HG02981 (cell line): ENCODE measurements around the gene CEBPA.

ENCODE experiments used
- ATAC-seq: cut with Tn5 transposase; IDR thresholded peaks from one replicate; pipeline ENCODE4 v1.9.1; 2021; ENCODE audit warnings: mild to moderate bottlenecking, moderate library complexity; ENCODE audit not compliant: unreplicated experiment

Gene CEBPA

DNA sequence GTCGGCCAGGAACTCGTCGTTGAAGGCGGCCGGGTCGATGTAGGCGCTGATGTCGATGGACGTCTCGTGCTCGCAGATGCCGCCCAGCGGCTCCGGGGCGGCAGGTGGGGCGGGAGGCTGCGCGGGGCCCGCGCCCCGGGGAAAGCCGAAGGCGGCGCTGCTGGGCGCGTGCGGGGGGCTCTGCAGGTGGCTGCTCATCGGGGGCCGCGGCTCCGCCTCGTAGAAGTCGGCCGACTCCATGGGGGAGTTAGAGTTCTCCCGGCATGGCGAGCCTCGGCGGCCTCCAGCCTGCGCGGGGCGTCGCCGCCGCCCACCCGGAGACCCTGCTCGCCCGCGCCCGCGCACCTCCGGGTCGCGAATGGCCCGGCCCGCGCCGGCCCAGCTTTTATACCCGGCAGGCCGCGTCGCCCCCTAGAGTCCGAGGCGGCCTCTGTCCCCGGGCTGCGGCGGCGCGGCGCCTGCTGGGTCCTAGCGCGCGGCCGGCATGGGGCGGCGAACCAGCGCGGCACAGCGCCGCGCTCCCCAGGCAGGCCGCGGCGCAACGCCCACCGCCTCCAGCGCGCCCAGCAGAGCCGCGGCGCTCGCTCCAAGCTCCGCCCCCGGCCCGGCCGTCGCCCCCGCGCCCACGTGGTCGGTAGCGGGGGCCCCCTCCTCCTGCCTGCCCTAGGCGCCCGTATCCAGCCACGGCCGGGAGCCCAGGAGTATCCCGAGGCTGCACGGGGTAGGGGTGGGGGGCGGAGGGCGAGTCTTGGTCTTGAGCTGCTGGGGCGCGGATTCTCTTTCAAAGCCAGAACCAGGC, at the start of gene CEBPA:
Gene CEBPA (minus strand): TSS at position 360 of the 799 bp plus-strand sequence. CDS start 120 bp downstream, at position 240.
- no peak for ATAC-seq

DNA sequence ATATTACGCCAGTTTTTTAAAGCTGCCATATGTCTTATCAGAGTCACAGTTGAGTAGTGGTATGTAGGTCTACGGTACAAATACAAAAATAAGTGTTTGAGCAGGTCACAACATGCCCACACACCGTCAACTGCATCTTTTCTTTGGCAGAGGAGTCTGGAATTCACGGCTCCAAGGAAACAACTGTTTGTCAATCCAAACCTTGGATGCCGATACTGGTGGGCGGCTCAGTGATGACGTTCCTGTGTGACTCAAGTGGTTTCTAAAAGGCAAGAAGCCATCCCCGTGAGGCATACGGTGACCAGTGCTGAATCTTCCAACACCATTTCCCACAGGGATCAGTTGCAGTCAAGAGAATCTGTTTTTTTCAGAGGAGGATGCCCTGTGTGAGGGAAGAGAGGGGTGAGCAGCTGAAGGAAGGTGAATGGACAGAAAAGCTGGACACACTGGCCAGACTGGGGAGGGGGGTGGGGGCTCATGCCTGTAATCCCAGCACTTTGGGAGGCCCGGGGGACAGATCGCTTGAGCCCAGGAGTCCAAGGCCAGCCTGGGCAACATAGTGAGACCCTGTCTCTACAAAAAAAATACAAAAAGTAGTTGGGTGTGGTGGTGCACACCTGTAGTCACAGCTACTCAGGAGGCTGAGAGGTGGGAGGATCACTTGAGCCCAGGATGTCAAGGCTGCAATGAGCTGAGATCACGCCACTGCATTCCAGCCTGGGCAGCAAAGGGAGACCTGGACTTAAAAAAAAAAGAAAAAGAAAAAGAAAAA, 48.4 kb upstream of the CEBPA start:
- ATAC-seq: no peak

DNA sequence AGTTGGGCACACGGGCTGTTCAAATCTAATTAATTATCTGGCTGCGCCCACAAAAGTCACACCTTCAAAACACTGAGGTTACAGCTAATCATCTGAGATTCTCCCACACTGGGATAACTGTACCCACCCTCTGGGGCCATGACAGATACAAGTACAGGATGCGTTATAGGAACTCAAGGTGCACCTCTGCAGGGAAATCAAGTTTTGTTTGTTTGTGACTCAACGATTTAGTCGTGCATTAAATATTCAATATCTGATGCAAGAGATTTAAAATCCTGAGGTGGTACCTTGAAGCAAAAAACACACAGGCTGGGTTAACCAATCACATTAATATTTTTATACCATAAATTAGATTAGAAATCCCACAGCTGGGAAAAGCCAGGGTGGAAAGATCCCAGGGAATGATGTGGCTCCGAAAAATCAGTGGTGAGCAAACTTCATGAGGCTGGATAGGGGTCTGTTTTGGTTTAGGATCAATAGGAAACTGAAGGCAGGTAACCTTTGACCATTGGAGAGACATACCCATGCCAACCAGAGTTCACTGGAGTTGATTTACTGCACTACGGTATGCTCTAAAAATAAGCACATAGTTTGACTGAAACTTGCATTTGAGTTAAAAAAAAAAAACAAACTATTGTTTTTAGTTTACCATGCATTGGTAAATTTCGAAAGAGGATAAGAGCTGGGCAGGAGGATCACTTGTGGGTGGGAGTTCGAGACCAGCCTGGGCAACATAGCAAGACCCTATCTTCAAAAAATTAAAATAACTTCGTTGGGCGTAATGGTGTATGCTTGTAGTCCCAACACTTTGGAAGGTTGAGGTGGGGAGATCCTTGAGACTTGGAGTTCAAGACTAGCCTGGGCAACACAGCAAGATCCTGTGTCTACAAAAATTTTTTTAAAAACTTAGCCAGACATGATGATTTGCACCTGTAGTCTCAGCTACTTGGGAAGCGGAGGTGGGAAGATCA, 47.3 kb upstream of the CEBPA start:
- ATAC-seq: no peak

DNA sequence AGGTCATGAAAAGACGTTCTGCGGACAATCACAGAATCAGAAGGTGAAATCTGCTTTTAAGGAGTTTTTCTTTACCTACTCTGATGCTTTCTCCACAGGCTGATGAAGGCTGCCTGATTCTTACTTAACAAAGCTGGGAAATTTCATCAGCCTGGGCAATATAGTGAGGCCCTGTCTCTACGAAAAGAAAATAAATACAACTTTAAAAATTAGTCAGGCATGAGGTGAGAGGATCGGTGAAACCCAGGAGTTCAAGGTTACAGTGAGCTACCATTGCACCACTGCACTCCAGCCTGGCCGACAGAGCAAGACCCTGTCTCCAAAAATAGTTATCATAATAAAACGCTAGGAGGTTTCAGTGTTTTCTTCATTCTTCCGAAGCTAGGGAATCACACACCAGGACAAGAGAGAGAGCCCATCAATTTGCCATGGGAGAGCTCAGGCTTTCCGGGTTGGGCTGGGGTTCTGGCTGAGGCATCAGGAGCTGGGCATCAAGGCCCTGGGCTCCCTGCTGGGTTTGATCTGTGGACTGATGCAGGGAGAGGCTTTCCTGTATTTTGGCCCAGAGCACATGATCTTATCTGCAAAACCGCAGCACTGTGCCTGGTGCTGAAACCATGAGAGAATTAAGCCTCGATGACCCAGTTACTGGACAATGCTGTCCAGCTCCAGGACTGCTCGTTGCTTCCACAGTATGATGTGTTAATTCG, 46.1 kb upstream of the CEBPA start:
- ATAC-seq: no peak

DNA sequence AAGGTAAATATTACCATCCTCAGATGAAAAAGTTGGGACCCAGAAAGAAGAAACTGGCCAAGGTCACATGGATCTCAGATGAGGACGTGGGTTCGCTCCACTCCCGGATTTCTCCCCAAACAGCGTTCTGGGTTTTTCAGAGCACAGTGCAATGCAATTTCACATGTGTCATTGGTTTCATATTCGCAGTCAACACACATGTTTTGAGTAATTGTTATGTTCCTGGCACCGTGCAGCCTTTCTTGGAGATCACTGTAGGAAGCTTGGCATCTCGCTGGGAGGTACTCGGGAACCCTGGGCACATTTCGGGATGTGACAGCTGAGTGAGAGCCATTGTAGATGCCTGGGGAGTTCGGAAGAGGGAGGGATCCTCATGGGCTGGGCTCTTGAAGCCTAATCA, 45.0 kb upstream of the CEBPA start:
- no peak for ATAC-seq

DNA sequence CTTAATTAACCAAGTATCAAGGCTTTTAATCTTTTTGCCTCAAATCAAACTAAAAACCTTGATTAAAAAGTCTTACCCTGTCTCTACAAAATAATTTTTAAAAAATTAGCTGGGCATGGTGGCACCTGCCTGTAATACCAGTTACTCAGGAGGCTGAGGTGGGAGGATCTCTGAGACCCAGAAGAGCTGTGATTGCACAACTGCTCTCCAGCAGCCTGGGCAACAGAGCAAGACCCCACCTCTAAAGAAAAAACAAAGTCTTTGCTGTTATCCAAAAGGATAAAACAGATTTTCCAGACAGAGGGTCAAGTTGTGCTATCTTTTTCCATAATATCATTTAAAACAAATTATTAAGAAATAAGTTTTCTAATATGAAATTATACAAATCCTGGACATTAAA, 44.3 kb upstream of the CEBPA start:
- no peak for ATAC-seq

DNA sequence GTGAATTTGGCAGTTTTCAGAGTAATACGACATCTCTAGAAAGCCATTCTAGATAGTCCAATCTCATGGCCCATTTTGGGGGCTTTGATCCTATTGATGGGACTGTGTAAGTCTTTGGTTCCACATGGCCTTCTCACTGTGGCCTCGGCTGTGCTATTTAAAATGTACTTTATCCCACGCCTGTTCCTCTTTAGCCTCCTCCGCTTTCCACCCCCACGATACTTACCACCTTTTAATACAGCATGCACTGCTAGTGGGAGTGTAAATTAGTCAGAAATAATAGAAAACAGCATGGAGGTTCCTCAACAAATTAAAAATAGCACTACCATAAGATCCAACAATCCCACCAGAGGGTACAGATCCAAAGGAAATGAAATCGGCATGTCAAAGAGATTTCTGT, 42.8 kb upstream of the CEBPA start:
- no peak for ATAC-seq

DNA sequence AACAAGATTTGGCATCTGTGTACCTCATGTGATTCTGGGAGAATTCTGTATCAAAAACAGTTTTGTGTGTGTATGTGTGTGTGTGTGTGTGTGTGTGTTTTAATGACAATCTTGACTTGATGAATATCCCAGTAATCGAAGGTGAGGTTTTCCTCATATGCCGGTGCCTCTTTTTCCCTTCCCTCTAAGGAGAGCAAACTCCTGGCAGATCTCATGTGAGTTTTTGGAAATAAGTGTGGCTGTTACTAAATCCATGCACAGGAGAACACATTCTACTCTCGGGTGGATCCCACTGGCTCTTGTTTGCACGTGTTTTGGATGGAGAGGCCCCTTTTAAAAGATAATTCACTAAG, 42.2 kb upstream of the CEBPA start:
- no peak for ATAC-seq

DNA sequence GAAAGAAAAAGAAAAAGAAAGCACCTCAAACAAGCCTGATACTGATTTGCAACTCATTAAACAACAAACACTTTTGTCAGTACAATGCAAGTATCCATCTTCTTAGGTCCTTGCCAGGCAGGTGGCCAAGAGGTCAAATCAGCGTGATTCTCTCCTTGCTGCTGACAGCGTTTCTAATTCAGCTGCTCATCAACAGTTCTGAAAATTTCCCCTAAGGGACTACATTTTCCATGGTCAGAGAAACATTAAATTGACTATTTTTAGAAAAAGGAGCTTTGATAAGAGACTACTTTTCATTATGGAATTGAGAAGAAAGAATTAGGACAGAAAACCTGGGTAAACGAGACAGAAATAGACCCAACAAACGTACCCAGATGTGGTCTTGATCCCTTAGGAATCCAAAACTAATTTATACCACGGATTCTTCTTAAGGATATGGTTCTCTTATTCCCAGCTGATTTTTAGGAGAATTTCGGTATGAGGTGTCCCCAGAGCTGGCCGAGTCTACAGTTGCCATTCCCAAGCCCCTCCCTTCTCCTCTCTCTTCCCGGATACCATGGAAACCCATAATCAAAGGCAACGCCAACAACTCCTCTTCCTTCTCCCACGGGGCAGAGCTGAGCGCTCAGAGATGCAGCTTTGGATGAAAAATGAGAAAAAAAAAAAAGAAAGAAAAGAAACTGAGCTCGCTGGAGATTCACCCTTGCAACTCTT, 41.7 kb upstream of the CEBPA start:
- ATAC-seq: no peak

DNA sequence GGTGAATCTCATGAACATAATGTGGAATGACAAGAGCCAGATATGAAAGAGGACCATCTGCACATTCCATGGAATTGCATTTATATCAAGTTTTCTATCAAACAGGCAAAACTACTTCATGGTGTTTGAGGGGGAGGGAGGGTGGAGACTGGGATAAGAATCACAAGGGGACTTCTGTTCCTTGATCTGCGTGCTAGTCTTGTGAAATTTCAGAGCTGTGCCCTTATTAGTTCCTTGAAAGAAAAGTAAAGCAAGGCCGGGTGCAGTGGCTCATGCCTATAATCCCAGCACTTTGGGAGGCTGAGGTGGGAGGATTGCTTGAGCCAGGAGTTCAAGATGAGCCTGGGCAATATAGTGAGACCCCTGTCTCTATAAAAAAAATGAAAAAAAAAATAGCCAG, 41.0 kb upstream of the CEBPA start:
- ATAC-seq: no peak

DNA sequence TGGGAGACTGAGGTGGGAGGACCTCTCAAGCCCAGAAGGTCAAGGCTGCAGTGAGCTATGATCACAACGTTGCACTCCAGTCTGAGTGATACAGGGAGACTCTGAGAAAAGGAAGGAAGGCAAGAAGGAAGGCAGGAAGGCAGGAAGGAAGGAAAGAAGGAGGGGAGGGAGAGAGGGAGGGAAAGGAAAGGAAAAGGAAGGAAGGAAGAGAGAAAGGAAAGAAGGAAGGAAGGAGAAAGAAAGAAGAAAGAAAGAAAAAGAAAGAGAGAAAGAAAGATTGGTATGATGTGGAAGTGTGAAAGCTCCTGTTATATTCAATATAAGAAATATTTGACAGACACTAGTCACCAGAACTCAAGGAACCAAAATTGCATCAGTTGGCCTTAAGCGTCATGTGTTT, 38.7 kb upstream of the CEBPA start:
- ATAC-seq: no peak

DNA sequence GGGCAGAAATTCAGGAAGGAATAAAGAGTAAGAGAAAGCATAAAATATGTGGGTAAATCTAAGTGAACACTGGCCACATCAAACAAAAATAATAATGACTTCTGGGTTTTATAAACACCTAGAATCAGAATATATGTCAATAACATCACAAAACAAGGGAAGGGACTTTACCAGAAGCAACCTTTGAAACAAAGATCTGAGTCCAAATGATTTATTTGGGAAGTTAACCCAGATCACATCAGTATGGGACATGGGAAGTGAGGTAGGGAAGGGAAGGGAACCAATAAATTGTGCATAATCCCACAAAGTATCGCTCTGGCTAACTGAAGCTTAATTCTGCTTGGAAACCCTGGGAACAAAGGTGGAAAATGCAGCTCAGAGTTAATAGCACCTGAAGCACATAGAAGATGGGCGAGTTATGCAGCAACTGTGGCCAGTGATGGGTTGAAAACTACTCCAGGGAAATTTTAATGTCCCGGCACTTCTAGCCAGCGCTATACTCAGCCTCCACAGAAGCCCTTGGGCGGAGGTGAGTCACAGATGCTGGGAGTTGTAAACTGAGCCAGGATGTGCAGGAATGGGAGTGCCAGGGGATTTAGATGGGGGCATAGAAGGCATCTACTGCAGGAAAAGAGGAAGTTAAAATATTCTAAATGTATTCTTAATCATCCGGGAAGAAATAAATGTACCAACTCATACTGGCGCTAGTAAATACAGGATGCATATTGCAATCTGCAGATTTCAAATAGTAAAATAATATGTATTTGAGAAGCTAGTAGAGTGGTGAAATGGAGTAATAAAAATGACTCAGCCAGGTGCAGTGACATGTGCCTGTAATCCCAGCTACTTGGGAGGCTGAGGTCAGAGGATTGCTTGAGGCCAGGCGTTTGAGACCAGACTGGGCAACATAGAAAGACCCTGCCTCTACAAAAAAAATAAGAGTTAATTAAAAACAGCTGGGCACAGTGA, 37.0 kb upstream of the CEBPA start:
- no peak for ATAC-seq

DNA sequence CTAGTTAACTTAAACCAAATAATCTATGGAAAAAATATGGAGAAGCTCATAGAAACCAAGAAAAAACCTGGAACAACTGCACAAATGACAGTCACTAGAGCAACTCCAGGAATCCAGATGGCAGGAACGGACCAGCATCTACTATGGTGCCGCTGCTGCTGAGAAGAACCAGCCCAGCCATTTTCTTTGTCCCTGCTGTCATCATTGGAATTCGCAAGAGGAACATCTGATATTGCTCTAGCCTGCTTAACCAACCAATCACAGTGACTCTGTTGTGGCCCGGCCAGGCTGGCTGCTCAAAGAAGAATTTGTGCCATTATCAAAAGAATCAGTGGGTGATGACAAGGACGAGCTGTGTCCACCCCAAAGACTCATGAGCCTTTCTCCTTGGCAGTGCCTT, 33.1 kb upstream of the CEBPA start:
- no peak for ATAC-seq

DNA sequence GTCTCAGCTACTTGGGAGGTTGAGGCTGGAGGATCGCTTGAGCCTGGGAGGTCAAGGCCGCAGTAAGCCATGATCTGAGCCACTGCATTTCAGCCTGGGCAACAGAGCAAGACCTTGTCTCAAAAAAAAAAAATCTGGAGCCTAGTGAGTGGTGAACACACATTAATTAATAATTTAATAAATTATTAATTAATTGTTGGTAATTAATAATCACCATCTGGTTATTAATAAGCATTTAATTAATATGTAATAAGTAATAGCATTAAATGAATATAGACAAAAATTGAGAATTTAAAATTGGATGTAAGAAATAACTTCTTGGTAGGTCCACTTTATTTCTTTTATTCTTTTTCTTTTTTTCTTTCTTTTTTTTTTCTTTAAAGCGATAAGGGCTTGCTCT, 31.9 kb upstream of the CEBPA start:
- no peak for ATAC-seq

DNA sequence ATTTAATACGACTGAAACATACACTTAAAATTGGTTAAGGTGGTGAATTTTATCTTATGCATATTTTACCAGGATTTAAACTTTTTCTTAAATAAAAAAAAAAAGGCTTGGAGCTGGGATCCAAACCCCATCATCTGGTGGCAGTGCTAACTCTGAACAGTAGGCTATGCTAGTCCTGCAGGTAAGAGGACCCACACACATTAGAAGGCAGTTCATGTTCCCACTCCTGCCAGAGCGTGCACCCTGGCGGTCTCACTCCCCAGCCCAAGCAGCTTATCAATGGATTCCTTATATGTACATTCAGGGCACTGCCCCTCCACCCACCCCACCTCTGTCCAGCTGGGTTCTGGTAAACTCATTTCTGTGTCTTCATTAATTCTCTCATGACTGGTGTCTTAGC, 31.3 kb upstream of the CEBPA start:
- ATAC-seq: no peak

DNA sequence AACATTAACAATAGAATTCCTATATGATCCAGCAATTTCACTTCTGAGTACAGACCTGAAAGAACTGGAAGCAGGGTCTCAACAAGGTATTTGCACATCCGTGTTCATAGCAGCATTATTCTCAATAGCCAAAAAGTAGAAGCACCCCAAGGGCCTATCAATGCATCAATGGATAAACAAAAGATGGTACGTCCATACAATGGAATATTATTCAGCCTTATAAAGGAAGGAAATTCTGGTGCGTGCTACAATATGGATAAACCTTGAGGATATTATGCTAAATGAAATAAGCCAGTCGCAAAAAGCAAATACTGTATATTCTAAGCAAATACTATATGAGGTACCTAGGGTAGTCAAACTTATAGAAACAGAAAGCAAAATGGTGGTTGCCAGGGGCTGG, 30.8 kb upstream of the CEBPA start:
- no peak for ATAC-seq

DNA sequence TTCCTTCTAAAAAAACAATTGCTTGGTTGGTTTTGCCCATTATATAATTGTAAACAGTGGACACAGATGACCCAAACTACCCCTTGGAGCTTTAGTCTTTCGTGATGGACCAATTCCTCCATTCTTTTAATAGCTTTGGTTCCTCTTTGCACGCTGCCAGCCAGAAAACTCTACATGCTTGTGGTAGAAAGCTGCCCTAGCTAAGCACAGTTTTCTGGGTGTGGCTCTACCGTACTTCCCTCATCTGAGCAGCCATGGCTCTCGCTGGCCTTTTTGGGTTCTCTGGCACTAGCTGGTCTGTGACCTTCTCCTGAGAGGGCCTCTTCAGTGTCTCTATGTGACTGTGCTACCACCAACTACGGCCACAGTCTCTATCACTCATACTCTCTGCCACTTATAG, 29.9 kb upstream of the CEBPA start:
- ATAC-seq: no peak

DNA sequence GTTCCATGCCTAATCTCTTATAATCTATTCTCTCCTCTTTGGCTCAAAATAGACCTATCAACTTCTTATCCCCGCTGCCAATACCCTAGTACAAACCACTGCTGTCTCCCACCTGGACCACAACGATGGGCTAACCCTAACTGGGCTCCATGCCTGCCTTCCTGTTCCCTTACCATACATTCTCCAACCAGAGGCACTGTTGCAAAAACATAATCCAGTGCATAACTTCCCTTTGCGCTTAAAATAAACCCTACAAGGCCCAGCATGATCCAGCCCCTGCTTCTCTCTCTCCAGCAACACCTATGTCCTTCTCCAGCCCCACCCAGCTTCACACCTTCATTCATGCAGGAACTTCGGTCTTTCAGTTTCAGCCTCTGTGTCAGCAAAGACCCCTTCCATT, 27.4 kb upstream of the CEBPA start:
- ATAC-seq: no peak

DNA sequence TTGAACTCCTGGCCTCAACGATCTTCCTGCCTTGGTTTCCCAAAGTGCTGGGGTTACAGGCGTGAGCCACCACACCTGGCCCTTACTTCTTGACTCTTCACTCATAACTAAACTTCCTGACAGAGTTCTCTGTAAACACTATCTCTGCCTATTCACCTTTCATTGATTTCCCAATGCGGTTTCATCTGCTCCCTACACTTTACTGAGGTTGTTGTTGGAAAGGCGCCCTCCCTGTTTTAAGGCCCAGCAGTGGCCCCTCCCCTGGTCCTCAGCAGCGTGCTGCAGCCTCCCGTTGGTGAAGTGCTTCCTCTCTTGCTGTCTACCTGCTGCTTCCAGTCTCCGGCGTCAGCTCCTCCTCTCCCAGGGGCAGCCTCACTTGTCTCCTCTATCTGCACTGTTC, 26.7 kb upstream of the CEBPA start:
- no peak for ATAC-seq
